SH-SY5Y (cell line): ENCODE data around the gene BTAF1.

Experiments
- GATA2 ChIP-seq: IDR thresholded peaks from 2 replicates; pipeline ENCODE4 v1.6.1; 2011; ENCODE audit warnings: mild to moderate bottlenecking, low read depth, low read length
- GATA3 ChIP-seq: IDR thresholded peaks from 2 replicates; pipeline ENCODE4 v1.6.1; 2011; ENCODE audit warnings: low read depth, mild to moderate bottlenecking, low read length, moderate library complexity

GRCh38 chr10:91975438-91975837, 51.9 kb downstream of the BTAF1 start:
- TF ChIP-seq GATA2 (no peak), GATA3 (no peak)
